SK-N-SH treated with all-trans-retinoic acid at 6 μM for 48 hours (cell line): ENCODE data around the gene PLEKHF1.
"Not testable (repeated sequence)": the region's sequence is repeated elsewhere in the genome, so short reads cannot be mapped to it uniquely, and the experiment has no call there.

Experiments used
- ATAC-seq: fragments of 200-7000 bp; cut with Tn5 transposase; 3 replicates; pipeline ENCODE4 v1.9.1; 2020; ENCODE audit warnings: mild to moderate bottlenecking, moderate library complexity
- ARNTL ChIP-seq: fragments of 450-650 bp; formaldehyde crosslinking; IDR thresholded peaks from 2 replicates; pipeline ENCODE4 v1.5.0; 2020; ENCODE audit warnings: low read depth, mild to moderate bottlenecking, moderate library complexity, borderline replicate concordance
- BACH2 ChIP-seq: fragments of 250-450 bp; sonication (Bioruptor Pico); IDR thresholded peaks from 2 replicates; pipeline ENCODE4 v1.9.0; 2021; ENCODE audit warnings: mild to moderate bottlenecking, borderline replicate concordance
- CSDC2 ChIP-seq: fragments of 250-450 bp; sonication (Bioruptor Pico); IDR thresholded peaks from 2 replicates; pipeline ENCODE4 v1.5.0; 2020; ENCODE audit warnings: mild to moderate bottlenecking, moderate library complexity
- ESRRG ChIP-seq: fragments of 250-450 bp; sonication (Bioruptor Pico); IDR thresholded peaks from 2 replicates; pipeline ENCODE4 v1.6.1; 2021; ENCODE audit warnings: mild to moderate bottlenecking
- GLIS3 ChIP-seq: fragments of 250-450 bp; sonication (Bioruptor Pico); IDR thresholded peaks from 2 replicates; pipeline ENCODE4 v1.5.0; 2020; ENCODE audit warnings: mild to moderate bottlenecking, moderate library complexity
- ISL1 ChIP-seq: fragments of 250-450 bp; sonication (Bioruptor Pico); IDR thresholded peaks from 2 replicates; pipeline ENCODE4 v2.1.2; 2022; ENCODE audit warnings: mild to moderate bottlenecking, moderate library complexity
- OSR1 ChIP-seq: fragments of 250-450 bp; sonication (Bioruptor Pico); IDR thresholded peaks from 2 replicates; pipeline ENCODE4 v1.8.0; 2022; ENCODE audit warnings: moderate library complexity, mild to moderate bottlenecking, inconsistent platforms
- PATZ1 ChIP-seq: fragments of 250-450 bp; sonication (Bioruptor Pico); IDR thresholded peaks from 2 replicates; pipeline ENCODE4 v1.8.0; 2020; ENCODE audit warnings: mild to moderate bottlenecking, moderate library complexity, borderline replicate concordance
- POU6F1 ChIP-seq: fragments of 250-450 bp; sonication (Bioruptor Pico); IDR thresholded peaks from 2 replicates; pipeline ENCODE4 v1.8.0; 2021; ENCODE audit warnings: low read depth, mild to moderate bottlenecking, moderate library complexity, borderline replicate concordance
- PPARA ChIP-seq: fragments of 250-450 bp; sonication (Bioruptor Pico); IDR thresholded peaks from 2 replicates; pipeline ENCODE4 v1.5.0; 2020; ENCODE audit warnings: mild to moderate bottlenecking, borderline replicate concordance
- RARB ChIP-seq: fragments of 250-450 bp; sonication (Bioruptor Pico); IDR thresholded peaks from 2 replicates; pipeline ENCODE4 v1.8.0; 2021; ENCODE audit warnings: mild to moderate bottlenecking, moderate library complexity
- SNAI2 ChIP-seq: fragments of 250-450 bp; sonication (Bioruptor Pico); IDR thresholded peaks from 2 replicates; pipeline ENCODE4 v1.5.0; 2020; ENCODE audit warnings: mild to moderate bottlenecking, moderate library complexity
- TCF4 ChIP-seq: fragments of 250-450 bp; sonication (Bioruptor Pico); IDR thresholded peaks from 2 replicates; pipeline ENCODE4 v1.8.0; 2021; ENCODE audit warnings: mild to moderate bottlenecking, moderate library complexity, borderline replicate concordance
- TOX ChIP-seq: fragments of 250-450 bp; sonication (Bioruptor Pico); IDR thresholded peaks from 2 replicates; pipeline ENCODE4 v1.8.0; 2021; ENCODE audit warnings: mild to moderate bottlenecking, moderate library complexity, borderline replicate concordance
- TSHZ2 ChIP-seq: fragments of 250-450 bp; sonication (Bioruptor Pico); IDR thresholded peaks from 2 replicates; pipeline ENCODE4 v1.5.0; 2020; ENCODE audit warnings: mild to moderate bottlenecking, moderate library complexity
- ZFP3 ChIP-seq: fragments of 250-450 bp; sonication (Bioruptor Pico); IDR thresholded peaks from 2 replicates; pipeline ENCODE4 v1.5.0; 2020; ENCODE audit warnings: mild to moderate bottlenecking, moderate library complexity
- ZFP30 ChIP-seq: fragments of 450-650 bp; formaldehyde crosslinking; IDR thresholded peaks from 2 replicates; pipeline ENCODE4 v1.5.0; 2022; ENCODE audit warnings: mild to moderate bottlenecking, moderate library complexity
- ZNF565 ChIP-seq: fragments of 450-650 bp; formaldehyde crosslinking; conservative IDR thresholded peaks from 2 replicates; pipeline ENCODE4 v1.5.0; 2020; ENCODE audit warnings: low read depth, mild to moderate bottlenecking, moderate library complexity
- ZNF70 ChIP-seq: fragments of 450-650 bp; formaldehyde crosslinking; IDR thresholded peaks from 2 replicates; pipeline ENCODE4 v1.5.0; 2020; ENCODE audit warnings: mild to moderate bottlenecking, moderate library complexity
- ZNF8 ChIP-seq: fragments of 450-650 bp; formaldehyde crosslinking; IDR thresholded peaks from 2 replicates; pipeline ENCODE4 v1.5.0; 2020; ENCODE audit warnings: mild to moderate bottlenecking, moderate library complexity
- TF ChIP-seq, protein P1 (sequence below): fragments of 250-450 bp; sonication (Bioruptor Pico); IDR thresholded peaks from 2 replicates; pipeline ENCODE4 v1.5.1; 2021; ENCODE audit warnings: mild to moderate bottlenecking, moderate library complexity

PLEKHF1 gene

DNA sequence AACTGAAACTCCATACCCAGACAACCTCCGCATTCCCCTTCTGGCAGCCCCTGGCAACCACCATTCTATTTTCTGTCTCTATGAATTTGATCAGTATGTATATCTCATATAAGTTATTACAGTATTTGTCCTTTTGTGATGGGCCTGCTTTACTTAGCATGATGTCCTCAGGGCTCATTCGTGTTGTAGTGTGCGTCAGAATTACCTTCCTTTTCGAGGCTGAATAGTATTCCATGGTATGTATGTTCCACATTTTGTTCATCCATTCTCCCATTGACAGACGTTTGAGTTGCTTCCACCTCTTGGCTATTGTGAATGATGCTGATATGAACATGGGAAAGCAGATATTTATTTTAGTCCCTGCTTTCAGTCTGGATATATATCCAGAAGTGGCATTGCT, 5.0 kb downstream of the PLEKHF1 start:
- no peak for ATAC-seq
- TF ChIP-seq, protein P1, sequence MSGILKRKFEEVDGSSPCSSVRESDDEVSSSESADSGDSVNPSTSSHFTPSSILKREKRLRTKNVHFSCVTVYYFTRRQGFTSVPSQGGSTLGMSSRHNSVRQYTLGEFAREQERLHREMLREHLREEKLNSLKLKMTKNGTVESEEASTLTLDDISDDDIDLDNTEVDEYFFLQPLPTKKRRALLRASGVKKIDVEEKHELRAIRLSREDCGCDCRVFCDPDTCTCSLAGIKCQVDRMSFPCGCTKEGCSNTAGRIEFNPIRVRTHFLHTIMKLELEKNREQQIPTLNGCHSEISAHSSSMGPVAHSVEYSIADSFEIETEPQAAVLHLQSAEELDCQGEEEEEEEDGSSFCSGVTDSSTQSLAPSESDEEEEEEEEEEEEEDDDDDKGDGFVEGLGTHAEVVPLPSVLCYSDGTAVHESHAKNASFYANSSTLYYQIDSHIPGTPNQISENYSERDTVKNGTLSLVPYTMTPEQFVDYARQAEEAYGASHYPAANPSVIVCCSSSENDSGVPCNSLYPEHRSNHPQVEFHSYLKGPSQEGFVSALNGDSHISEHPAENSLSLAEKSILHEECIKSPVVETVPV (CRISPR knock-in tag) = no peak
- TF ChIP-seq PPARA (CRISPR knock-in tag) (no peak), TCF4 (CRISPR knock-in tag) (no peak), GLIS3 (CRISPR knock-in tag) (no peak), ISL1 (no peak), RARB (CRISPR knock-in tag) (no peak), POU6F1 (CRISPR knock-in tag) (no peak), ZFP3 (CRISPR knock-in tag) (no peak), ARNTL (CRISPR knock-in tag) (no peak), TOX (CRISPR knock-in tag) (no peak), ESRRG (CRISPR knock-in tag) (no peak), ZNF565 (CRISPR knock-in tag) (no peak), ZNF8 (CRISPR knock-in tag) (no peak), ZNF70 (CRISPR knock-in tag) (no peak), PATZ1 (no peak), SNAI2 (CRISPR knock-in tag) (no peak), TSHZ2 (CRISPR knock-in tag) (no peak), ZFP30 (CRISPR knock-in tag) (no peak)
- TF ChIP-seq, all 23 proteins: peak for 0

DNA sequence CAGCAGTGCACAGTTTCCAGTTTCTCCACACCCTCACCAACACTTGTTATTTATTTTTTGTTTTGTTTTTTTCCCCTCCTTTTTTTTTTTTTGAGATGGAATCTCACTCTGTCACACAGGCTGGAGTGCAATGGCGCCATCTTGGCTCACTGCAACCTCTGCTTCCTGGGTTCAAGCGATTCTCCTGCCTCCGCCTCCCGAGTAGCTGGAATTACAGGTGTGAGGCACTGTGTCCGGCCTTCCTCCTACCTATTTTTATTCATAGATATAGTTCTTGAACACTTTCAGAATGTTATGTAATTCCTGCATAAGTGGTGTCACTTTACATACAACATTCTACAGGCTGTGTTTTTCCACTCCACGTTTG, 5.7 kb downstream of the PLEKHF1 start:
- not testable (repeated sequence) for ATAC-seq

GRCh38 chr19:29671393-29672160, 6.3 kb downstream of the PLEKHF1 start:
- no peak for ATAC-seq
- no peak for TF ChIP-seq SNAI2 (CRISPR knock-in tag)
- TF ChIP-seq RARB (CRISPR knock-in tag) = no peak
- TF ChIP-seq, protein P1 (CRISPR knock-in tag) = no peak
- no peak for TF ChIP-seq ZNF70 (CRISPR knock-in tag)
- TF ChIP-seq ESRRG (CRISPR knock-in tag) = no peak
- TF ChIP-seq TOX (CRISPR knock-in tag) = no peak
- TF ChIP-seq GLIS3 (CRISPR knock-in tag) = no peak
- no peak for TF ChIP-seq ZFP30 (CRISPR knock-in tag)
- TF ChIP-seq OSR1 (CRISPR knock-in tag) = no peak
- no peak for TF ChIP-seq CSDC2 (CRISPR knock-in tag)
- no peak for TF ChIP-seq PATZ1
- no peak for TF ChIP-seq TSHZ2 (CRISPR knock-in tag)
- no peak for TF ChIP-seq TCF4 (CRISPR knock-in tag)
- no peak for TF ChIP-seq ZNF565 (CRISPR knock-in tag)
- no peak for TF ChIP-seq ARNTL (CRISPR knock-in tag)
- no peak for TF ChIP-seq PPARA (CRISPR knock-in tag)
- TF ChIP-seq BACH2 = no peak
- TF ChIP-seq ISL1 = no peak
